Activated T-cell treated with anti-CD3 and anti-CD28 coated beads, Interleukin-2, amount 50 U/mL, for 24 hours (primary cell): ENCODE data around the gene DUSP18.
"Not testable (repeated sequence)": the region's sequence is repeated elsewhere in the genome, so short reads cannot be mapped to it uniquely, and the experiment has no call there.

Experiments used
- DNase-seq: peaks from one replicate; pipeline ENCODE4 v3.0.0-alpha.2; 2020
- H3K27ac Mint-ChIP-seq: 2 replicates; pipeline ENCODE4 v1.8.0; 2020; ENCODE audit warnings: mild to moderate bottlenecking, mixed read lengths
- H3K27me3 Mint-ChIP-seq: 2 replicates; pipeline ENCODE4 v1.8.0; 2020; ENCODE audit warnings: mixed read lengths
- H3K36me3 Mint-ChIP-seq: 2 replicates; pipeline ENCODE4 v1.8.0; 2020; ENCODE audit warnings: low read depth, mixed read lengths
- H3K4me1 Mint-ChIP-seq: 2 replicates; pipeline ENCODE4 v1.8.0; 2020; ENCODE audit warnings: low read depth, mixed read lengths
- H3K4me3 Mint-ChIP-seq: 2 replicates; pipeline ENCODE4 v1.8.0; 2020; ENCODE audit warnings: mild to moderate bottlenecking, moderate library complexity, mixed read lengths
- H3K9me3 Mint-ChIP-seq: 2 replicates; pipeline ENCODE4 v1.8.0; 2020; ENCODE audit warnings: mixed read lengths

Gene DUSP18

DNA sequence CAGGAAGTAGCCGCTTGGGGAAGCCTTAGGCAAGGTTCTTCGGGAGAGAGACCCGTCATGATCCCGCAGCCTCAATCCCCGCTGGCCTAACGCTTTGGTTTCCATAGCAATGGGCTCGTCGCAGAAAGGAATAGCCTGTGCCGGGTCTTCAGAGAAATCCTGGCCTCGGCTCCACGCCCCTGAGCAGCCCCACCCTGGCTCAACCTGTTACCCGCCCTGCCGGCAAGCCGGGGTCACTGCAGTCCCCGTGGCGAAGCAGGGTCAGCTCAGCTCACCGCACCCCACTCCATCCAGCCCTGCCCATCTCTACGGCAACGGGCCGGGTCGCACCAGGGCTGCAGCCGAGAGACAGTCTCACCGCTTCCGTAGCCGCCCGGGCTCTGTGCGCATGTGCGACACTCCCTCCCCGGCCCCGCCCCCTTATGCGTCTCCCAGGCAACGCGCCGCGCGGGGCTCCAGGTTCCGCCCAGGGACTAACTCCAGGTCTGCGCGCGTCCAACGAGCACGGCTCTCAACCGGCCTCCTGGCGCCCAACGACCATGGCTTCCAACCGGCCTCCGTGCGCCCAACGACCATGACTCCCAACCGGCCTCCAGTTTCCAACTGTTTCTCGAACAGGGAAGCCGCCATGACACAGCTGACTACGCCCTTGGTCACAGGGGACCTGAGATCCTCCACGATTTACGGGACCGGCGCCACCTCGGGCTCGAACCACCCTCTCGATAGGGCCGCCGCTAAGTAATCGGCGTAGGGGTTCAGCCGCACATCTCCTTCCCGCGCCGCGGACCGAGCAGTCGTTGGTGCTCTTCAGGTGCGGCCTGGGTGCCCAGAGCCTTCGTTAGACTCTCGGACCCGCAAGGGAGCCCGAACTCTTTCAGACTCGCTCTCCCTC lies at the start of gene DUSP18:
DUSP18 (minus strand) TSS at position 382 of the 892 bp plus-strand sequence. CDS start 3,872 bp downstream, outside the sequence.
- Mint-ChIP-seq H3K9me3 (no peaks in the 10 kb centered on the region), H3K36me3 (peaks cover 25% of the 10 kb centered on the region), H3K4me3 (peak within 1 kb of the TSS; percentile 95)

DNA sequence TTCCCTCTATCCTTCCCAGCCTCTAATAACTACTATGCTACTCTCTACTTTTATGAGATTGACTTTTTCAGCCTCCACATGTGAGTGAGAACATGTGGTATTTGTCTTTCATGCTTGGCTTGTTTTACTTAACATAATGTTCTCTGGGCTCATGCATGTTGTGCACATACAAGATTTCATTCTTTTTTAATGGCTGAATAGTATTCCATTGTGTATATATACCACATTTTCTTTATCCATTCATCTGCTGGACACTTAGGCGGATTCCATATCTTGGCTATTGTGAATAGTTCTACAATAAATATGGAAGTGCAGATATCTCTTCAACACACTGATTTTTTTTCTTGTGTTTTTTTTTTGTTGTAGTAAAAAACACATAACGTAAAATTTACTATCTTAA lies 46.4 kb upstream of the DUSP18 start:
- peaks cover 8% of the 10 kb centered on the region for H3K4me1 Mint-ChIP-seq
- no peak overlapping the region for H3K4me3 Mint-ChIP-seq
- DNase-seq, result no peak
- no peaks in the 10 kb centered on the region for H3K27me3 Mint-ChIP-seq
- H3K27ac Mint-ChIP-seq, result no peak overlapping the region
- no peaks in the 10 kb centered on the region for H3K36me3 Mint-ChIP-seq
- H3K9me3 Mint-ChIP-seq, result no peaks in the 10 kb centered on the region

More for the DNA sequence above, at the start of gene DUSP18:
- peaks cover 4% of the 10 kb centered on the region for H3K27me3 Mint-ChIP-seq
- peaks cover 22% of the 10 kb centered on the region for H3K4me1 Mint-ChIP-seq
- DNase-seq, result peak; percentile 99
- peak within 1 kb of the TSS; percentile 93 for H3K27ac Mint-ChIP-seq

DNA sequence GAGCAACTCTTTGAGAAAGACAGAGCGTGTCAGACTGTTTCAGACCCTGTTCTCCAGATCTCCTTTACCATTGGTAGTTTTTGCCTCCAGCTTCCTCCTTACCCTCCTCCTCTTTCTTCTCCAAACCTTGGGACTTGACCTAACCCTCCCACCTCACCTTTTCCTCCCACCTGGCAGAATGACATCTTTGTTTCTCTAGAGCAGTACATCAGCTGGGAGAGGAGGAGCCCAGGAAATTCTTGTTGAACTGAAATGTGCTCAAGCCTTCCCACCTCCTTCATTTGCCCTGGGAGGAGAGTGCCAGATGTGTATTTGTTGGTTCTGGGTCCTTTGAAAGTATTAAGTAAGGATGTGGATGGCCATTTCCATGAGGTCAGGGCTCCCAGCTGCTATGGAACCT lies 44.4 kb upstream of the DUSP18 start:
- Mint-ChIP-seq H3K4me1 (peaks cover 5% of the 10 kb centered on the region), H3K4me3 (no peak overlapping the region), H3K36me3 (no peaks in the 10 kb centered on the region), H3K27ac (no peak overlapping the region), H3K27me3 (no peaks in the 10 kb centered on the region), H3K9me3 (no peaks in the 10 kb centered on the region)
- no peak for DNase-seq

DNA sequence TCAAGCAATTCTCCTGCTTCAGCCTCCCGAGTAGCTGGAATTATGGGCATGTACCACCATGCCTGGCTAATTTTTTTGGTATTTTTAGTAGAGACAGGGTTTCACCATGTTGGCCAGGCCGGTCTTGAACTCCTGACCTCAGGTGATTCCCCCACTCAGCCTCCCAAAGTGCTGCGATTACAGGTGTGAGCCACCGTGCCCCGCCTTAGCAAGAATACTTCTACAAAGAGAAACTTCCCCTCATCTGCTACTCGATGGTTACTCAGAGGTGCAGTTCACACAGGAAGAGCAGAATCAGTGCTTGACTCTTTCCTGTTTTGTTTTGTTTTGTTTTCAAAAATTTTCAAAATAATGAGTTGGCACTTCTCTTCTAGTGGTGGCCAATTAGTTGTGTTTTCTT lies 42.3 kb upstream of the DUSP18 start:
- H3K4me1 Mint-ChIP-seq, result peaks cover 20% of the 10 kb centered on the region
- H3K36me3 Mint-ChIP-seq, H3K27me3 Mint-ChIP-seq, DNase-seq, H3K27ac Mint-ChIP-seq, H3K9me3 Mint-ChIP-seq, H3K4me3 Mint-ChIP-seq: not testable (repeated sequence)

DNA sequence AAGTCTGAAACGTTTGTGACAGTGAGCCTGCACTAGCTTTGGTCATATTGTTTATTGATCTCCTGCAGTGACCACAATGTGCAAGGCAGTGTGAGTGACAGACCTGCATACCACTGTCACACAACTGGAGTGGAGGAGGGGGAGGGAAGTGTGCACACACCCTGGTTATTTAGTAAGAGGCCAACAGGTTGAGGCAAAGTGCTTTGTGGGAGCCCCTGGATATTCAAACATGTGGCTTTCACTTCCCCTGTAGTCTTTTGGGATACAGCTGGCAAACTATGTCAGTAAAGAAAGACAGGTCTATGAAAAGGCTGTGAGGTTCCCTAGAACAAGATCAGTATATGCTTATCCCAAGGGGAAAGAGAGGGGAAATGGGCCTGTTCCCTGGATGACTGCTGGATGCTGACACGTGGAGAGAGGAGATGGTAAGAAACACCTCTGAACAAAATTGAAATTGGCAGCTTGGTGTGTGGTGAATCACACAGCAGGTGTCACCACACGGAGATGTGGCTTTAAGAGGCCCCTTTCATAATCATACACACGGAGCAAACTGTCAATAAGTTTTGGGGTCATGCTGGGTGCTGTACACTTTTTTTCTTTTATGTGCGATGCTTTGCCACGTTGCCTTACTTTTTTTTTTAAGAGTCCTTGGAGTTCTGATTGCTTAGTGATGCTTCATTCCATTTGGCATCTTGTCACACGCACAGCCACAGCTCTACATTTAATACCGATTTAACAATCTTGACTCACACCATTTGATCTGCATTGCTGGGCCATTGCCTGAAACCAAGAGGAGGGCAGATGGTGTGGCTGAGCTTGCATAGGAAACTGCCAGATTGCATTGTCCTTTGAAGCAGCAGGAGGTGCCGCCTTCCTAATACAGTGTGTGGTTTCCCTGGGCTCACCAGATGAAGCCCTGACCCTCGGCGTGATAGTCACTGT lies 38.3 kb upstream of the DUSP18 start:
- peaks cover 20% of the 10 kb centered on the region for H3K4me1 Mint-ChIP-seq
- peak overlapping the region; percentile 69 for H3K27ac Mint-ChIP-seq
- no peaks in the 10 kb centered on the region for H3K9me3 Mint-ChIP-seq
- no peak overlapping the region for H3K4me3 Mint-ChIP-seq
- no peaks in the 10 kb centered on the region for H3K36me3 Mint-ChIP-seq
- no peak for DNase-seq
- H3K27me3 Mint-ChIP-seq, result no peaks in the 10 kb centered on the region

DNA sequence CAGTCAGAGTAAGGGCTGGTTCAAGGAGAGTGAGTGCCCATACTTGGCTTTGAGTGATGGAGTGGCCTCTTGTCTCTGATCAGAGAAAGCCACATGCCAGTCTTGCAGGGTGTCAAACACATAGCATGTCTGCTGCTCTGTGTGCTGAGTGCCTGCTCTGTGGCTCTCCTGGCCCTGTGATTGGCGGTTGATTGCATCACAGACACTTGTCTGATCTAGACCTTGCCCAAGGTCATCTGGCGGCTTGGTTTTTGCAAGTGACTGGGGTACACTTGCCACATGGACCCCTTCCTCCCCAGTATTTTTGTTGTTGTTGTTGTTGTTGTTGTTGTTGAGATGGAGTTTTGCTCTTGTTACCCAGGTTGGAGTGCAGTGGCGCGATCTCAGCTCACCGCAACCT lies 37.3 kb upstream of the DUSP18 start:
- Mint-ChIP-seq H3K27ac (no peak overlapping the region), H3K36me3 (no peaks in the 10 kb centered on the region), H3K4me1 (peaks cover 17% of the 10 kb centered on the region), H3K4me3 (no peak overlapping the region), H3K27me3 (no peaks in the 10 kb centered on the region), H3K9me3 (no peaks in the 10 kb centered on the region)
- DNase-seq, result no peak

DNA sequence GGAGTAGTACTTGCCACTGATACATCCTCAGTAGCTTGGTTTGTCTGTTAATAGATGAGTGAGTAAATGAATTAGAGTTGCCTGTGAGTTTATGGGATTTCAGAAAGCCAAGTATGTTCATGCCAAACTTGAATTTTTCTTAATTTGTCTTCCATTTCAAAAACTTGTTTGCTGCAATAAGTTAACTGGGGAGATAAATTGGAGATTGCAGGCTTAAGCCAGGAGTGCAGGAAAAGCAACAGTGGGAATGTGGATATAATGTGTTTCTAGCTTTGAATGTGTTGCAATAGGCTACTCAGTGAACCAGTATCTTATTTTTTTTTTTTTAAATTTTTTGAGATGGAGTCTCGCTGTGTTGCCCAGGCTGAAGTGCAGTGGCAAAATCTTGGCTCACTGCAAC lies 35.2 kb upstream of the DUSP18 start:
- no peak for DNase-seq
- H3K4me1 Mint-ChIP-seq, result peaks cover 16% of the 10 kb centered on the region
- H3K27ac Mint-ChIP-seq, result no peak overlapping the region
- no peak overlapping the region for H3K4me3 Mint-ChIP-seq
- H3K27me3 Mint-ChIP-seq, result no peaks in the 10 kb centered on the region
- no peaks in the 10 kb centered on the region for H3K36me3 Mint-ChIP-seq
- no peaks in the 10 kb centered on the region for H3K9me3 Mint-ChIP-seq

DNA sequence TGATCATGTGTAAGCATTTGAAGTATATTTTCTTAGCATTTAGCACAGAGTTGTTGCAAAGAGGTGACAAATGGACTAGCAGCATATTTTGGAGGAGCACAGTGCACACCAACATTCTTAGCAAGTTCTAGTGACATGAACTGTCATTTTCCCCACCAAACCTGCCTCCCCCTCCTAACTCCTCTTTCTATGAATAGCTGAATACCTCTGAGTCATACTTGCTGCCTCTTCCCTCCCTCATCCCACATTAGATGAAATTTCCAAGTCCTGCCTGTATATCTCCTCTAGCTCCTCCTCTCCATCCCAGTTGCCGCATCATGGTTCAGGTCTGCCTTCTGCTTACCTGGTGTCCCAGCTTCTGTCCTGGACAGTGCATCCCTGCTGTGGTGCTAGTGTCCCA lies 34.2 kb upstream of the DUSP18 start:
- H3K4me1 Mint-ChIP-seq, result peaks cover 15% of the 10 kb centered on the region

DNA sequence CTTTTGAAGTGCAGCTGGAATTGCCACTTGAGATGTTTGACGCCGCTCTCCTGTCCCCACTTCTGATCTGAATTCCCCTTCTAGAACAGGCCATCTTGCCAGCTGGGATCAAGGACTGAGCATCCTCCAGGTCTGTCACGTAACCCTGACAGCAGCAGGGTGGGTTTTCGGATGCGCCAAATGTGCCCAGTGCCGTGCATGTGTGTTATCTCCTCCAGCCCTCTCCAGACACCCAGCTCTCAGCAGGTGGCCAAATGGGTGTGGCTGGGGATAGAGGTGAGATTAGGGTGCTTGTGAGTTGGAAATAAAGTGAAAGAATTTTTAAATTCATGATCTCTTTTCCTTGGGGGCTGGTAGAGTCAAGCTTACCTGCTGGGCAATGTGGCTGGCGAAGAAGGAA lies 30.3 kb upstream of the DUSP18 start:
- DNase-seq, result no peak
- Mint-ChIP-seq H3K4me3 (no peak overlapping the region), H3K36me3 (no peaks in the 10 kb centered on the region), H3K4me1 (peaks cover 15% of the 10 kb centered on the region), H3K27me3 (peaks cover 20% of the 10 kb centered on the region), H3K27ac (no peak overlapping the region), H3K9me3 (no peaks in the 10 kb centered on the region)

More for the DNA sequence above, 34.2 kb upstream of the DUSP18 start:
- H3K27ac Mint-ChIP-seq, result no peak overlapping the region
- no peaks in the 10 kb centered on the region for H3K36me3 Mint-ChIP-seq
- no peaks in the 10 kb centered on the region for H3K9me3 Mint-ChIP-seq
- DNase-seq, result no peak
- H3K4me3 Mint-ChIP-seq, result no peak overlapping the region
- H3K27me3 Mint-ChIP-seq, result no peaks in the 10 kb centered on the region

DNA sequence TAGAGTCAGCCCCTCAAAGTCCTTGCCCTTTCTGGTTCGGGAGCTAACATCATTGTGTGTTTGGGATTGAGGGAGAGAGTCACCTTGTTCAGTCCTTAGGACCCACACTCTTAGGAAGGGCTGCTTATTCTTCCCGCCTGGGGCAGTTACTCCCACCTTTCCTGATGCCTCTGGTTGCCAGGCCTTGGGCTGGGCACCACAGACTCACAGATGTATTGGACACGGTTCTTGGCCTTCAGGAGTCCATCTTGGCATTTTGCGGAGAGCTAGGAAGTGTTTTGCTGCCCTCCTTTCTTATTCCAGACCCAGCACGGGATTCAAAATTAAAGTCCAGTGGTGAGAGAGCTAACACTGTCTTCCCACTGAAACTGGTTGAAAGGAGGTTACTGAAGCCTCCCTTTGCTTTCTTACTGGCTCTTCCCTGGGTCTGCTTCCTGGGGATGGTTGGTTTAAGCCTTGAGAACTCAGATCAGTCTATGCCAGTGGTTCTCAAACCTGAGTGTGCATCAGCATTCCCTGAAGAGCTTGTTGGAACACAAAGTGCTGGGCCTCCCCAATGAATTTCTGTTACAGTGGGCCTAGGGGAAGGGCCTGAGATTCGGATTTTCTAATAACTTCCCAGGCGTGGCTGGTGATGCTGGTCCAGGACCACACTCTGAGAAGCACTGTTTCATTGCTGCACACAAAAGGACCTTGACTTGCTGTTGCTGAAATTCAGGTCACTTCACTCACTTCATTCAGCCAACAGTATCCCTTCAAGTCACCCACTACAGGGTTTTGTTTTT lies 28.4 kb upstream of the DUSP18 start:
- H3K4me3 Mint-ChIP-seq, result peak overlapping the region; percentile 61
- DNase-seq, result no peak
- peaks cover 22% of the 10 kb centered on the region for H3K27me3 Mint-ChIP-seq
- peaks cover 15% of the 10 kb centered on the region for H3K4me1 Mint-ChIP-seq
- no peaks in the 10 kb centered on the region for H3K36me3 Mint-ChIP-seq
- no peaks in the 10 kb centered on the region for H3K9me3 Mint-ChIP-seq
- H3K27ac Mint-ChIP-seq, result peak overlapping the region; percentile 6

DNA sequence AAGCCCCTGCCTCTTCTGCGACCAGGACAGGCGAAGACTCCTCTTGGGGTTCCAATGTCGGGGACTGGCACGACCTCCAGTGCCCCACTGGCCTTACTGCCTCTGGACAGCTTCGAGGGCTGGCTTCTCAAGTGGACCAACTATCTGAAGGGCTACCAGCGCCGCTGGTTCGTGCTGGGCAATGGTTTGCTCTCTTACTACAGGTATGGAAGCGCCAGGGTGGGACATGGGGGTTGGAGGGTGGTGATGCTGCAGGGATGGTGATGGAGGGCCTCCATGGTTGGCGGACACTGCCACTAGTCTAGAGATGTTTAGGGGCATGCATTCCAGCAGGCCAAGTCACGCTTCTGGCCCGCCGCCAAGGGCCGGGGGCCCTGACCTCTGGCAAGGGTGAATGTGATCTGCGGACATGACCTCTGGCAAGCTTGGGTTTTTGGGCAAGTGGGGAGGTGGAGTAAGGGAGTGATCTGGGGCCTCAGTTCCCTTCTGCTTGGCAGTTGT lies 27.7 kb upstream of the DUSP18 start:
- H3K4me3 Mint-ChIP-seq, result peak overlapping the region; percentile 61
- no peaks in the 10 kb centered on the region for H3K9me3 Mint-ChIP-seq
- H3K4me1 Mint-ChIP-seq, result peaks cover 15% of the 10 kb centered on the region
- peak overlapping the region; percentile 6 for H3K27ac Mint-ChIP-seq
- H3K27me3 Mint-ChIP-seq, result peaks cover 22% of the 10 kb centered on the region
- no peaks in the 10 kb centered on the region for H3K36me3 Mint-ChIP-seq
- DNase-seq, result no peak

DNA sequence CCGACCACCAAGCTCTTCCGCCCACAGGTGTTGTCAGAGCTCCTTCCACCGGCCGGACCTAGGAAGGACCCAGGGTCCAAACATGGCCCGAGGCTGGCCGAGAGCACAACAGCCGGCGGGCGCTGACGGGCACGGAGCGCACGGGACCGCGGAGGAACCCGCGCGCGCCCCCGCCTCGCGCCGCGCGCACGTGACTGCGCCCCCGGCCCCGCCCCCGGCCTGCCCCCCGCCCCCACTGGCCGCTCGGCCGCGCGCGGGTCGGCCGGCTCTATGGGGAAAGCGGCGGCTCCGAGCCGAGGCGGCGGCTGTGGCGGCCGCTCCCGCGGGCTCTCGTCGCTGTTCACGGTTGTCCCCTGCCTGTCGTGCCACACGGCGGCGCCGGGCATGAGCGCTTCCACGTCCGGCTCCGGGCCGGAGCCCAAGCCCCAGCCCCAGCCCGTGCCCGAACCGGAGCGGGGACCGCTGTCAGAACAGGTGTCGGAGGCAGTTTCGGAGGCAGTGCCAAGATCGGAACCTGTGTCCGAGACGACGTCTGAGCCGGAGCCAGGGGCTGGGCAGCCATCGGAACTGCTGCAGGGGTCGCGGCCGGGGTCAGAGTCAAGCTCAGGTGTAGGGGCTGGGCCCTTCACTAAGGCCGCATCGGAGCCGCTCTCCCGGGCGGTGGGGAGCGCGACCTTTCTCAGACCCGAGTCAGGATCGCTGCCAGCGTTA lies 27.1 kb upstream of the DUSP18 start, which contains the start of gene OSBP2:
OSBP2 (plus strand) TSS at position 235 of the 711 bp plus-strand sequence; CDS start at position 271, 36 bp downstream.
- Mint-ChIP-seq H3K9me3 (no peaks in the 10 kb centered on the region), H3K27me3 (peaks cover 22% of the 10 kb centered on the region), H3K4me1 (peaks cover 15% of the 10 kb centered on the region), H3K27ac (peak within 1 kb of the TSS; percentile 34), H3K36me3 (no peaks in the 10 kb centered on the region), H3K4me3 (peak within 1 kb of the TSS; percentile 83)
- DNase-seq, result peak; percentile 65

DNA sequence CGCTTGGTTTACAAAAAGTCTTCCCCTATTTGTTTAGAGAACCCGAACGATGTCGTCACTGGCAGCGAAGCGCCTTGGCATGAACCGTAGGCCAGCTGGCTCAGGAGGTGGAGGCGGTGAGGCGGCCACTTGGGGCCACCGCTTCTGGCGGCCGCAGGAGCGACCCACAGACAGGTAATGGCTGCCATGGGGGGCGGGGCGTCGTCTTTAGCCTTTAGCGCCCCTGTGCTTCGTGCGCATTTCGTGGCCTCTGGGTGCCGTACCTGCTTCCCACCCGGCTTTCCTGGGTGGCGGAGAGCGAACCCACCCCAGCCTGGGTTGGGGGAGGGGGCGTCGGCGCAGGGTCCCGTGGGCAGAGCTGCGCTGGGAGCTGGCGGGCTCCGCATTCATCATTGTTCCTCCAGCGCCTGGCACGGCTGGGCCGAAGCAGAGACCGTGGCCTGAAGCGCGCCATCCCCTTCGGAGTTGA lies 26.5 kb upstream of the DUSP18 start:
- Mint-ChIP-seq H3K4me3 (peak overlapping the region; percentile 83), H3K36me3 (no peaks in the 10 kb centered on the region), H3K27ac (peak overlapping the region; percentile 34), H3K9me3 (no peaks in the 10 kb centered on the region), H3K27me3 (peaks cover 22% of the 10 kb centered on the region), H3K4me1 (peaks cover 16% of the 10 kb centered on the region)
- peak; percentile 76 for DNase-seq
